Measurements from ENCODE around the gene THBS4.

The THBS4 gene

DNA sequence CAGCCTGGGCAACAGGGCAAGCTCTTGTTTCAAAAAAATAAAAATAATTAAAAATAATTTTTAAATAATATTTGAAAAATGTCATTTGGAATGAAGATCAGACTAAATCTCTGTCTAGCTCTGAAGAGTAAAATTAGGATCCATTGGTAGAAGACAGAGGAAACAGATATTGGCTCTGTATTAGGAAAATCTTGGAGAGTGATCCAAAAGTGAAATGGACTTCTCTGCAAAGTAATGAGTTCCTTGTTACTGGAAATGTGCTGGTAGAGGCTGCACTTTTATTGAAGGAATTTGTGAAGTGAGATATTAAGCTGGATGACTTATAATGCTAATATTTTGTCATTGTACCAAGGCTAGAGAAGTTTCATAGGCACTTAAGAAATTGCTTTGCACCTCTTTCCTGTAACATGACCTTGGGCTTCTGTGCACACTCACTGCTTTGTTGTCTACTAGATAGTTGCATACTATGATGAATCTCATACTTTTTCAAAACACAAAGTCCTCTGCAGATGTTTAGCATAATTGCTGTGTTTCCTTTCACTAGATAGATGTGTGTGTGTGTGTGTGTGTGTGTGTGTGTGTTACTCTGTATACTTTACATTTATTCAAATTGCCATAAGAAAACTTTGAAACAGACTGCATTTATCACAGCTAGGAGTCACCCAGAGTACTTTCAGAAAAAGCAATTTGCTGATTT, 13.1 kb downstream of the THBS4 start:
- no peak for DNase-seq

DNA sequence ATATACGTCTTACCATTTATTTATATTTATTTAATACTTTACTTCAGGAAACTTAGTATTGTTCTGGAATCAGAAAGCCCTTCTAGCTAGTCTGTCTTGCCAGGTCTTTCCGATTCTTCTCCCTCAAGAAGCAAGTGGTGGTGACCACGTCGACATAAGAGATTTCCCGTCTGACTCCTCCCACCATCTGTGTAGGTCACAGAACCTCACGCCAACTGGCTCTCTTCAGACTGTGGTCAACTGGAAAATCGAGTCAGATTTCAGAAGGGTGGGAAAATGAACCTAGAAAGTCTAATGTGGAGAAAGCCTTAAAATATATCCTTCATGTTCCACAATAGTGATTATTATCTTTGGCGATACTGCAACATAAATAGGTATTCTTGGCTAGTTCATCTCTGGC, 17.3 kb downstream of the THBS4 start:
- no peak for DNase-seq

DNA sequence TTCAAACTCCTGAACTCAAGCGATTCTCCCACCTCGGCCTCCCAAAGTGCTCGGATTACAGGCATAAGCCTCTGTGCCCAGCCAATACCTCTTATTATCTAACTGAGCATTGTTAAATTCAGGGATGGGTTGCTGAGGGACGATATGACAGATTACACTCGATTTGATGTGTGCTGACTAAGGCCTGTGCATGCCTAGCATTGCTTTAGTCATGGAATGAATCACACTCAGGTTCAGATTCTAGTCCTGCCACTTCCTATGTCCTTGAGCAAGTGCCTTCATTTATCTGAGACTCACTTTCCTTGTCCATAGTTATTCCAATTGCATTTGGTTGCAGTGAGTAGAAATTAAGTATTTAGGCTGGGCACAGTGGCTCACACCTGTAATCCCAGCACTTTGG, 19.5 kb downstream of the THBS4 start:
- no peak for DNase-seq

DNA sequence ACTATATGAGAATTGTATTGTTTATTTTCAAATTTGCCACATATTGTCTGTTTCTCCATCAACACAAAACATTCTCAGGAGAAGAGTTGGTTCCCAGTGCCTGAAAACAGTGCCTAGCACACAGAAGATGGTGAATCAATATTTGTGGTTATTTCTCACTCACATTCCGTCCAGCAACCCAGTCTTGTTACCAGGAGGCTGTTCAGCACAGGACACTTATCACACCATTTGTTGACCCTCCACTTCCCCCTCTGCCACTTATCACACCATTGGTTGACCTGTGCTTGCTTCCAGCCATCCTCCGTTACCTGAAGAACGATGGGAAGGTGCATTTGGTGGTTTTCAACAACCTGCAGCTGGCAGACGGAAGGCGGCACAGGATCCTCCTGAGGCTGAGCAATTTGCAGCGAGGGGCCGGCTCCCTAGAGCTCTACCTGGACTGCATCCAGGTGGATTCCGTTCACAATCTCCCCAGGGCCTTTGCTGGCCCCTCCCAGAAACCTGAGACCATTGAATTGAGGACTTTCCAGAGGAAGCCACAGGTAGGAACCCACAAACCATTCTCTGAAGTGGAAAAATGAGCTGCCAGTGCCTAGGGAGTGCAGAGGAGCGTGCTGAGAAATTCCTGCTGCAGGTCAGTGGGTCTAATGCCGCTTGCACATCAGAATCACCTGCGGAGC, 20.5 kb downstream of the THBS4 start:
- no peak for DNase-seq

DNA sequence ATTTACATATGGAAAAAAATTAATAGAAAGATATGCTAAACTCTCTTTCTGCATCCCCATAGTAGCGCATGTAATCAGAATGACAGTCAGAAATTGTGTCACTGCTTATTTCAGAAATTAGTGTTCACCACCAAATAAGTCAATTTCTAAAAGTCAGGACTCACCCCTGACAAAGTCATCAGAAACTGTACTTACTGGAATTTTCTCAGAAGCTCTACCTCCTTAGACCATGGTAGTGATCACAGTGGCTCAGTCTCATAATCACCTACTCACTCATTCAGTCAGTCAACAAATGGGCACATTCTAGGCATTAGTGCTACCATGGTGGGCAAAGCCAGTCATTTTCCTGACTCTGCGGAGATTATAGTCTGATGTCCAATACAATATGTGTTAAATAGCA, 22.0 kb downstream of the THBS4 start:
- no peak for DNase-seq

DNA sequence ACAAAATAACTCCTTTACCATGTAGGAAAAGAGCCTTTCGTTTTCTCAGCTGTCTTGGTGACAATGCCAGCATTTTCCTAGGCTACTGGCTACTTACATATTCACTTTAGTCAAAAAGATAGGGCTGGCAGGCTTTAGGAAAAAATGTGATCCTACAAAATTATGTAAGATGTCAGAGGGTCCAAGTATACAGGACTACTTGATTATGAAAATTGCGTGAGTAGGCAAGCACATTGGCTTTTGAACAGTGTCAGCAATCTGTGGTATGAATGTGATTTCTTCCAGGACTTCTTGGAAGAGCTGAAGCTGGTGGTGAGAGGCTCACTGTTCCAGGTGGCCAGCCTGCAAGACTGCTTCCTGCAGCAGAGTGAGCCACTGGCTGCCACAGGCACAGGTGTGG, 22.8 kb downstream of the THBS4 start:
- no peak for DNase-seq

DNA sequence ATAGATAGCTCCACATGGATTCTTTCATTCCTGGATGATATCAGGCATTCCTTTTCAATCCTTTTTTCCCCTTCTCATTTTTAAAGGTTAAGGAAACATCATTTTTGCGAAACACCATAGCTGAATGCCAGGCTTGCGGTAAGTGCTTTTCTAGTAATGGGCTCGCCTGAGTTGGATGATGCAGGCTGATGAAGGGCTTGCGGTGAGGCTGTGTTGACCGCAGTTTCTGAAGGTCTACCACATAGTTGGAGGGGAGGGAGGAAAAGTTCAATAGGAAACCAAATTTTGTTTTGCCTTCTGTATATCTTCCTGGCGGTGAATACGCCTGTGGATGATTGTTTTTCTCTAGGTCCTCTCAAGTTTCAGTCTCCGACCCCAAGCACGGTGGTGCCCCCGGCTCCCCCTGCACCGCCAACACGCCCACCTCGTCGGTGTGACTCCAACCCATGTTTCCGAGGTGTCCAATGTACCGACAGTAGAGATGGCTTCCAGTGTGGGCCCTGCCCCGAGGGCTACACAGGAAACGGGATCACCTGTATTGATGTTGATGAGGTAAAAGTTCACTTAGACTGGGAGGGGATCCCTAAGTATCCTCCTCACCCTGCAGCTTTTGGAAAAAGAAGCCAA, 24.3 kb downstream of the THBS4 start:
- no peak for DNase-seq

DNA sequence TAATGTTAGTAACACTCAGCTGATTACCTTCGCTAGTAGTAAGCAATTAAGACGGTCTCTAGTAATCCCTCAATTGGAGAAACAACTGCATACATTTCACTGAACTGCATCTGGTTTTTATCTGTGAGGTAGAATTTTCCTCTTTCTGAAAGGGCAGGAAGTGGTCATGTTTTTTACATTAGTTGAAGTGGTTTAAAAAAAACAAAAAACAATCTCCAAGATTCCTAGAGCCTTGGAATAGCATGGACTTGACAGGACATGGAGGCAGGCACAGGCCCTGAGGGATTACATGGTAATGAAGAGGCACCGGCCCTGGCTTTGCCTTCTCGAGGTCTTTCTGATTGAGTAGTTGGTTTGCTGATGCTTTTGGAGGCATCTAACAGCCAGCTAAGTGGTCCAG, 25.8 kb downstream of the THBS4 start:
- no peak for DNase-seq

DNA sequence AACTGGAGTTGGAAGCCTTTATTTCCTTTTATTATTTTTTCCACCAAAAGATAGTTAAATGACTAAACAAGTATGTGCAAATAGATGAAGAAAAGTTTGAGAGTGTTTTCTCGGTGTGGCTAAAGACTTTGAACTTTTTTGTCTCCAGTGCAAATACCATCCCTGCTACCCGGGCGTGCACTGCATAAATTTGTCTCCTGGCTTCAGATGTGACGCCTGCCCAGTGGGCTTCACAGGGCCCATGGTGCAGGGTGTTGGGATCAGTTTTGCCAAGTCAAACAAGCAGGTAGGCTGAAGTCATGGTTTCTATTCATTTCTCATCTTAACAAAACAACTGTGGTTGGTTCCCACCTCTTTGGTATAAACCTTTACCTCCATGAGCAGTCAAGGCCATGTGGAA, 26.4 kb downstream of the THBS4 start:
- no peak for DNase-seq

DNA sequence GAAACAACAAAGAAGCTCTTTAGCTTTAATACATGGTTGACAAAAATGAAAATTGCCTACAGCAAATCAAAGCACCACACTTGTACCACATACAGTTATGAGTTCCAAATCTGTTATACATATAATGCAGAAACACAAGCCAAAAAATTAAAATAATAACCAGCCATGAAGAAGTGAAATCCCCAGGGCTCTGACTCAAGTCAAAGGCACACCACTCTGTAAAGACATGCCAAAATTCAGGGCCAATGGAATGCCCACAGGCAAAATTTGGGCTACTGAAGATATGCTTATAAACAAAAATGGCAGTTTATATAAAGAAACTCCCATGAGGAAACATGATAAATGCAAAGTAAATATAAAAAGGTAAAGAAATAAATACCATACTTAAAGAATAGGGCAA, 29.0 kb downstream of the THBS4 start:
- no peak for DNase-seq

DNA sequence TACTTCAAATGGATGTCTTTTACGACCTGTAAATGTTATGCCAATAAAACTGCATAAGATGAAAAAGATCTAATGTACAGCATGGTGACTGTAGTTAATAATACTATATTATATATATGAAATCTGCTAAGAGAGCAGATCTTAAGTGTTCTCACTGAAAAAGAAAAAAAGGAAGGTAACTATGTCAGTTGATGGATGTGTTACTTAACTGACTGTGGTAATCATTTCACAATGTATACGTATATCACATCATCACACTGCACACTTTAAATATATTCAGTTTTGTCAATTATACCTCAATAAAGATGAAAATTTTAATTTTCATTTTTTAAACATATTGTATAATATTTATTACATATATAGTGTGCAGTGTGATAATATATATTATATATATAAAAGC, 31.9 kb downstream of the THBS4 start:
- DNase-seq, result no peak

DNA sequence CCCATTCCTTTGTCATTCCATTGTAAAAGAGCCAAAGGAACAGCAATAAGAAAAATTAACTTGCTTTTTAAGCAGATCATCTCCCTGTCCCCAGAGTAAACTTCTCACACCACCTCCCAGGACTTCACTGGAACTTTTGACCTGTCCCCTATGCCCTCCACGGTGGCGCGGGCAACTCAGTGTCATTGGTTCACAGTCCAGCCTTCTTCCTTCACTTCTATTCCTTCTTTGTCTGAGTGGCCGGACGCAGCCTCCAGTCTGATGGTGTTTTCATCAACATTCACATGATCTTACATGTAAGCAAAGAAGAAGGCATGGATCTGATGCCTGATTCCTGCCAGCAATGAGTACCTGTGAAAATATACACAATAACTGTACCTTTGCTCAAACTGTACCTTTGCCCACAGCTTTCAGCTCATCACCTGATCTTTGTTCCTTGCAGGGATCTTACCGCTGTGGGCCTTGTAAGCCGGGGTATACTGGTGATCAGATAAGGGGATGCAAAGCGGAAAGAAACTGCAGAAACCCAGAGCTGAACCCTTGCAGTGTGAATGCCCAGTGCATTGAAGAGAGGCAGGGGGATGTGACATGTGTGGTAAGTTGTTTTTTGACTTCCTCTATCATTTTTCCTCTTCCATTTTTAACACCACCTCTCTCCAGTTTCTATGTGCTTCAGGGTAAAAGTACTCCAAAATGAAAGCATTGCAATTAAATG, 32.5 kb downstream of the THBS4 start:
- DNase-seq, result no peak

DNA sequence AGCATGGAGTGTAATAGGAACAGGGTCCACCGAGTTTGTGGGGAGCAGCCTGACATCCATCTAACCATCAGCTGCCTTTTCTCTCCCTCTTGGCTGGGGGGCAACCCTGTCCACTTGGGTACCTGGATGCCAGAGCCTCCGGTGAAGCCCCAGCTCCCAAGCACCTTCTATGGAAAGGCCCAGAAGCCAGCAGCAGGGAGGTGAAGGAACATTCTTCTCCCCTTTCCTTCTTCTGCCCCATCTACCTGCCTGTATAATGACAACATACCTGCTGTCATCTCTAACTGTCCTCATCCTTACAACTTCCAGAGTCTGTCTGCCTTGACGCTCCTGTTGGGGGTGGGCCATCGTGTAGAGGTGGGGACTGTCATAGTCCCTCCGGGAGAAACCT, 33.1 kb downstream of the THBS4 start:
- DNase-seq, result no peak

DNA sequence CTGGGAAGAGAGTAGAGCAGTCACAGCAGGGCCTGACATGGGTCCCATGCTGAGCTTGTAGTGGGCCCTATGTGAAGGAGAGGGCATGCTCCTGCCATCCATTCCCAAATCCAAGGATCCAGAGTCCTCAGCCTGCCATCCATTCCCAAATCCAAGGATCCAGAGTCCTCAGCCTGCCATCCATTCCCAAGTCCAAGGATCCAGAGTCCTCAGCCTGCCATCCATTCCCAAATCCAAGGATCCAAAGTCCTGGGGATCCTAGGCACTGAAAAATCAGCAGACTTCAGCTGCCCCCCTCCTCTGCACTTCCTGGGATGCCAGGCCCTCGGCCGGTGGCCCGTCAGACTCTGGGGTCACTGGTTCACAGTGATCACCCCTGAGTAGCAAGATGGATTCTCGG, 33.6 kb downstream of the THBS4 start:
- DNase-seq, result no peak

DNA sequence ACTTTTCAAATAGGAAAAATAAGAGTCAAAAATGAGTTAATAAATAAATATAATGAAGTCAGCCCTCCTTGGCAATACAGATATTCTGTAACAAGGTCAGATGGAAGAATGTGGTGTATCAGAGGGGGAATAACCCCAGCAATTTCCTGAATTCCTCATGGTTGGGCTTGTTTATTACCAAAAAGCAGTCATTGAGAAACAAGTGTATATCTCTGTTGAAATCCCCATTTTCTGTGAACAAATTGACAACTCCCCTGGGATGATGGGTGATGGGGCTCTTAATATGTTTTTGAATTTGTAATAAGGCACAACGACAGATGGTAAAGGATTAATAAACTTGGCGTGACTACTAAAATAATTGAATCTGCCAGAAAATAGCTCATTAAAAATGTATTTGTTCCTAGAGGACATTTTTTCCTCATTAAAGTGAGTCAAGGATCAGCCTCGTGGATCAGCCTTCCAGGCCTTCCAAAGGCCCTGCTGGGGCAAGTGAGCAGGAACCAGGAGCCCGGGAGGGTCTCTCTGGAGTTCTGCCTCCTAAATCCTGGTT, 34.2 kb downstream of the THBS4 start:
- DNase-seq, result no peak

DNA sequence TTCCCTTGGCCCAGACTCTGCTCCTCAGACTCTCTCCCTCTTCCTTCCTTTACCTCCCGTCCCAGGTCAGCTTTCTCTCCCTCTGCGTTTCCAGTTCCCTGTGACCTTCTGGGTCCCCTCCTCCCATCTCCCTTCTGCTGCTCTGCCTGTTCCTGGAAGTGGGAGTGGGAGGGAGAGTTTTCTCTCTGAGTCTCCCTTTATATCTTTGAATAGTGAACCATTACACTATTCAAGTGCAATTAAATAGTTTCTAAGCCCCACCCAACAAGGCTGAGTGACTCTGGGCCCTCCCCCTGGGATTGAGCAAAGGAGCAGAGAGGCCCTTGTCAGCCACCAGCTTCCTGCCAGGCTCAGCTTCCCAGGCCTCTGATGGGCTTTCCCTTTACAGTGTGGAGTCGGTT, 34.8 kb downstream of the THBS4 start:
- DNase-seq, result no peak

DNA sequence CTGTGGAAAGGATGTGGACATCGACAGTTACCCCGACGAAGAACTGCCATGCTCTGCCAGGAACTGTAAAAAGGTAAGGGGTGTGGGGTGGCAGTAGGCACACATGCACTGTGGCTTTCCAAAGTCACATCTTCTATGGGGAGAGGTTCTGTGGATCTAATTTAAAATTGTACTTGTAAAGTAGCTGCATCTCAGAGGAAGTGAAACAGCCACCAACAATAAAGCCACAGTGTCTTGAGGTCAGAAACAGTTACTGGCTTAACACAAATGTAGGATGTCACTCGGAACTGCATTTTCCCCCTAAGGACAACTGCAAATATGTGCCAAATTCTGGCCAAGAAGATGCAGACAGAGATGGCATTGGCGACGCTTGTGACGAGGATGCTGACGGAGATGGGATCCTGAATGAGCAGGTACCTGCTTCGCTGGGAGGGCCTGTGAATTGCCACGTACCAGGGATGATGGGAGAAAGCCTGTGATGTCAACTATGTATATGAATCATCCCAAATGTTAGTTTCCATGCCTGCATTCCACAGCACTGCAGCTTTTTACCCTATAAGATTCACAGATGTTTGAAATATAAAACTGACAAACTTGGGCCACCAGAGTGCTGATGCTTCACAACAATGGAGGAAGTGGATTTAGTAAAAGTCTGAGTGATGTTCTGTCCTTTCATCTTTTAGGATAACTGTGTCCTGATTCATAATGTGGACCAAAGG, 35.3 kb downstream of the THBS4 start:
- no peak for DNase-seq

DNA sequence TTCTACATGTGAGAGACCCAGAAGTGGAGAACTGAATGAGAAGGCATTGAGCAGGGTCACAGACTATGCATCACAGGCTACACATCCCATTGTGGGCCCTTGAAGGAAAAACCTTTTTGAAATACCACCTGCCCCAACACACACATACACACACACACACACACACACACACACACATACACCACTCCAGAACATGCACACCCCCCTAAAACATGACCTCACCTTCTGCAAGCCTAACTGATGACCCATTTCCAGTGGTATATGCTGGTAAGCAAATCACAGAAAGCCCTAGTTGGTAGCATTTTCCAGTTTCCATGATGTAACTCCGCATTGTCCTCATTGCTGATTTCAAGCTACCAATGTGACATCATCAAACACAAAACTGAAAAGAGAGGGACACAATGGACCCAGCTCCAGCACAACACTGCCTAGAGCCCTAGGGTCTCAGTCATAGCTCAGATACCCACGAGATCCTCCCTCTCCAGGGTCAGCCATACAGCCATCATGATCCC, 36.4 kb downstream of the THBS4 start:
- no peak for DNase-seq

DNA sequence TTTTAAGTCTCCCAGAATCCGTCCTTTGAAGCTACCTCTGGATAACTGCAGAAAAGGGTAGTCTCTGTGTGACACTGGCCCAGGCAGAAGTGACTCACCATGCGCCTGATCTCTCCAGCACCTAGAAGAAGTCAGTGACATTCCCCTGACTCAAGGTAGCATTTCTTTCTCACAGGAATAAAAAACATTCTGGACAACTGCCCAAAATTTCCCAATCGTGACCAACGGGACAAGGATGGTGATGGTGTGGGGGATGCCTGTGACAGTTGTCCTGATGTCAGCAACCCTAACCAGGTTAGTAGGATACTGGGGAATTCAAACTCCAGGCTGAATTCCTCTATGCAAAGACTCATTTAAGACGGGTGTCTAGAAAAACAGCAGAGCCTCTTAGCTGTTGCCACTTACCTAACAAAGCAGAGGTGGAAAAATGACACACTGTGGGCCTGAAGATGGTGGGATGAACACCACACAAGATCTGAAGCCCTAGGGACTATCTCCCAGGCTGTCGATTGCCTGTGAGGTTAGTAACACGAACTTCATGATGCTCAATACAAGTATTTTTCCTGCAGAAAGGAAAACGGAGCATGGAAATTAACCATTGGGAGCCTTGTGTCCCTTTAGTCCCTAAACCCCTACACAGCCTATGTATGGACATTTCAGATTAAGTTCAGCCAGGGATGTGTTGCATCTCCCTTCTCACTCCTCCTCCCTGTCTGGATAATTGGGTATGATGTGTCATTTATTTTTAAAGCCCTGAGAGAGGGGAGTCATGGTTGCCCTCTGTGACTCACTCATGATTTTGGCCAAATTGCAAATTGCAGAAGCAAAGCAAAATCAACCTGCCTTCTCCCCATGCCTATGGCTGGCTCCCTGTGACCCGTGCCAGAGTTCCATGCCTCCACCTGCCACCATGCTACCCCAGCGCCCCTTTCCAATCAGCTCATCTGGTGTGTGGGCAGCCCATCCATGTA, 37.2 kb downstream of the THBS4 start:
- DNase-seq, result no peak

DNA sequence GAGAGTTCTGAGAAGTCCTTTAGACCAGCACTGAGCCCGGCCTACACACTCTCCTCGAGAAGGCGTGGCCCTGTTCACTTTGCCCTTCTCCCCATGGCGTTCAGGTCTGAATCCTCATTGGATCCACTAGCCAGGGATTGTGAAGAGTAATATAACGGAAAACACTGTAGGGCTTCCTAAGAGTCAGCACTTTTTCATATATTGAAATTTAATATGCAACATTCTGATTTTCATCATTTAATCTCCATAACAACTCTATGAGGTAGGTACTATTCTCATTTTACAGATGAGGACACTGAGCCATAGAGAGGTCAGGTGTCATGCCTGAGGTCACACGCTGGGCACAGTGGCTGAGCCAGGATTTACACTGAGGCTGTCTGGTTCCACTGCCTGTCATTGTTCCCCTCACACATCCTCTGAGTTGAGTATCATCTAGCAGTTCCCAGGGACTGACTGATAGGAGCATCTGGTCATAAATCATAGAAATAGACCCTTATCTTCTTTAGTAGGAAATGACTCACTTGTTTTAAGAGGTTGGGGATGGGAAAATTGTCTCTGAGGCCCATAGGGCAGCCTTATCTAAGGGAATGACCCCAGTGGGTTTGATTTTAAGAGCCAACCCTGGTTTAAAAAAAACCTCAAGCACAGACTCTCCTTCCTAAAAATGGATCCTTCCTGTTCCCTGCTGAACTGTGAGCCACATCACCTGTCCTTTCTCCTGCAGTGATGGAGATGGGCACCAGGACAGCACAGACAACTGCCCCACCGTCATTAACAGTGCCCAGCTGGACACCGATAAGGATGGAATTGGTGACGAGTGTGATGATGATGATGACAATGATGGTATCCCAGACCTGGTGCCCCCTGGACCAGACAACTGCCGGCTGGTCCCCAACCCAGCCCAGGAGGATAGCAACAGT, 41.2 kb downstream of the THBS4 start:
- DNase-seq, result no peak
